Mucosa of stomach (tissue), 1 donor: ENCODE results near the gene ARSA.

Experiments used
- H3K27me3 ChIP-seq: one replicate; pipeline ENCODE4 v1.7.0; 2013; ENCODE audit warnings: mild to moderate bottlenecking, low read length; ENCODE audit not compliant: control insufficient read depth, insufficient read depth
- H3K36me3 ChIP-seq: one replicate; pipeline ENCODE4 v1.7.0; 2013; ENCODE audit warnings: low read length; ENCODE audit not compliant: control insufficient read depth, insufficient read depth
- H3K4me1 ChIP-seq: one replicate; pipeline ENCODE4 v1.7.0; 2013; ENCODE audit warnings: mild to moderate bottlenecking, low read length; ENCODE audit not compliant: control insufficient read depth, insufficient read depth
- H3K4me3 ChIP-seq: one replicate; pipeline ENCODE4 v1.7.0; 2013; ENCODE audit warnings: low read length
- H3K9ac ChIP-seq: one replicate; pipeline ENCODE4 v1.7.0; 2013; ENCODE audit warnings: mild to moderate bottlenecking, low read length, moderate library complexity
- H3K9me3 ChIP-seq: one replicate; pipeline ENCODE4 v1.7.0; 2013; ENCODE audit warnings: mild to moderate bottlenecking, low read length, moderate library complexity; ENCODE audit not compliant: control insufficient read depth
- donor health status: Pancreatic carcinoma.

The ARSA gene

DNA sequence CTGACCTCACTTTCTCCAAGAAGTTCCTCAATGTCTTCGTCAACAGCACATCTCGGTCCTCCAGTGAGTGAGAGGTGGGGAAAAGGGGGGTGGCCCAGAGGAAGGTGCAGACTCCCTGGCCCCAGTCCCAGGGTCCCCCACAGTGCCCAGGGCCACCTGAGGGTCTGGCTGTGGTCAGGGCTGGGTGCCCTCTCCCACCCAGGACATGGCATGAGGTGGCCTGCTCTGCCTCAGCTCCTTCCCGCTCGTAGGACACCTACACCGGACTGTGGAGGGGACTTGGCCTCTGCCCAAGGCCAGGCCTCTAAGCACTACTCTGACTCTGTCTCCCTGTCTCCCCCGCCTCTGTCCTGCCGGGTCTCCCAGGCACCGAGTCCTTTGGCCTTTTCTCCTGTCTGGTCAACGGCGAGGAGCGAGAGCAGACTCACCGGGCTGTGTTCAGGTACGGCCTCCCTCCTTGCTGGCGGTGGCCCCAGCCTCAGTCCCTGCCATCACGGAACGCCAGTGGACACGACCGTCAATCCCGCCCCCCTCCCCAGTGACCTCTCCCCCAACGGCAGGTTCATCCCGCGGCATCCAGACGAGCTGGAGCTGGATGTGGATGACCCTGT lies 22.8 kb downstream of the ARSA start:
- no peaks in the 10 kb centered on the region for H3K36me3 ChIP-seq
- H3K9ac ChIP-seq = no peak overlapping the region
- no peaks in the 10 kb centered on the region for H3K4me1 ChIP-seq
- no peaks in the 10 kb centered on the region for H3K9me3 ChIP-seq
- no peak overlapping the region for H3K4me3 ChIP-seq
- H3K27me3 ChIP-seq = peaks cover 47% of the 10 kb centered on the region

DNA sequence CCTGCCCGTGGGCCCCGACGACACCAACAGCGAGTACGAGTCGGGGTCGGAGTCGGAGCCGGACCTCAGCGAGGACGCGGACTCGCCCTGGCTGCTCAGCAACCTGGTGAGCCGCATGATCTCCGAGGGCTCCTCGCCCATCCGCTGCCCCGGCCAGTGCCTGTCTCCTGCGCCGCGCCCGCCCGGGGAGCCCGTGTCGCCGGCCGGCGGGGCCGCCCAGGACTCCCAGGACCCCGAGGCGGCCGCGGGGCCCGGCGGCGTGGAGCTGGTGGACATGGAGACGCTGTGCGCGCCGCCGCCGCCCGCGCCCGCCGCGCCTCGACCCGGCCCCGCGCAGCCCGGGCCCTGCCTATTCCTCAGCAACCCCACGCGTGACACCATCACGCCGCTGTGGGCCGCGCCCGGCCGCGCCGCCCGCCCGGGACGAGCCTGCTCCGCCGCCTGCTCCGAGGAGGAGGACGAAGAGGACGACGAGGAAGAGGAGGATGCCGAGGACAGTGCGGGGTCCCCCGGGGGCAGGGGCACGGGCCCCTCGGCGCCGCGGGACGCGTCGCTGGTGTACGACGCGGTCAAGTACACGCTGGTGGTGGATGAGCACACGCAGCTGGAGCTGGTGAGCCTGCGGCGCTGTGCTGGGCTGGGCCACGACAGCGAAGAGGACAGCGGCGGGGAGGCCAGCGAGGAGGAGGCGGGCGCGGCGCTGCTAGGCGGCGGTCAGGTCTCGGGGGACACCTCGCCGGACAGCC lies 23.5 kb downstream of the ARSA start:
- H3K27me3 ChIP-seq = peaks cover 49% of the 10 kb centered on the region
- peaks cover 3% of the 10 kb centered on the region for H3K4me1 ChIP-seq
- H3K9ac ChIP-seq = no peak overlapping the region
- no peak overlapping the region for H3K4me3 ChIP-seq
- H3K36me3 ChIP-seq = no peaks in the 10 kb centered on the region
- H3K9me3 ChIP-seq = no peaks in the 10 kb centered on the region

DNA sequence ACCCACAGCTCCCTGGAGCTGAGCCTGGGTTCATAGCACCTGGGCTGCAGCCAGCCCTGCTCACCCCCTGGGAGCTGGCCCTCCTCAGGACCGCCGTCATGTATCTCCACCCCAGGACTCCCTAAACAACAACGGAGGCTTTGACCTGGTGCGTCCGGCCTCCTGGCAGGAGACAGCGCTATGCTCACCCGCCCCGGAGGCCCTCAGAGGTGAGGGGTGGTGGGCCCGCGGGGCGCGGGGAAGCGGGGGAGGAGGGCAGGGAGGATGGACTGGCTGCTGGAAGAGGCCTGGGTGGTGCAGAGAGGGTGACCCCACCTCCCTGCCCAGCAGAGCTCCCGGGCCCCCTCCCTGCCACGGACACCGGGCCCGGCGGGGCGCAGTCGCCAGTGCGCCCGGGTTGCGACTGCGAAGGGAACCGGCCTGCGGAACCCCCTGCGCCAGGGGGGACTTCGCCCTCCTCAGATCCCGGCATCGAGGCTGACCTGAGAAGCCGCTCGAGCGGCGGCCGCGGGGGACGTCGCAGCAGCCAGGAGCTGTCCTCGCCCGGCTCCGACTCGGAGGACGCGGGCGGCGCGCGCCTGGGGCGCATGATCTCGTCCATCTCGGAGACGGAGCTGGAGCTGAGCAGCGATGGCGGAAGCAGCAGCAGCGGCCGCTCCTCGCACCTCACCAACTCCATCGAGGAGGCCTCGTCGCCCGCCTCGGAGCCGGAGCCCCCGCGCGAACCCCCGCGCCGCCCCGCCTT lies 24.3 kb downstream of the ARSA start:
- Histone ChIP-seq H3K27me3 (peaks cover 49% of the 10 kb centered on the region), H3K9me3 (no peaks in the 10 kb centered on the region), H3K4me1 (peaks cover 3% of the 10 kb centered on the region), H3K36me3 (no peaks in the 10 kb centered on the region), H3K9ac (no peak overlapping the region), H3K4me3 (no peak overlapping the region)

DNA sequence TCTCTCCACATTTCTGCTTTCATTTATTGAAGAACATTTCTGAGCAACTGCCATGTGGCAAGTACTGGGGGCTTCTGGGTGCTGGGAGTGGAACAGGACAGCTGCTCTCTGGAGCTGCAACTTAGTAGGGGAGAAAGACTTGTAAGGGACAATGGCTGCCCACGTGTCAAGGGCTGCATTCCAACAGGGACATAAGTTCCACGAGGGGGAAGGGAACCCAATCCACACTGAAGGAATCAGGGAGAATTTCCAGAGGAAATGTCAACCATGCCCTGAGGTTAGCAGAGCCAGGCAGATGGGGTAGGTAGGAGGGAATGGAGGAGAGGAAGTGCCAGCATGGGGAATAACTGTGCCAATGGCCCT lies 25.6 kb downstream of the ARSA start:
- no peaks in the 10 kb centered on the region for H3K36me3 ChIP-seq
- H3K27me3 ChIP-seq = peaks cover 49% of the 10 kb centered on the region
- H3K9ac ChIP-seq = no peak overlapping the region
- H3K9me3 ChIP-seq = no peaks in the 10 kb centered on the region
- H3K4me1 ChIP-seq = peaks cover 3% of the 10 kb centered on the region
- no peak overlapping the region for H3K4me3 ChIP-seq

DNA sequence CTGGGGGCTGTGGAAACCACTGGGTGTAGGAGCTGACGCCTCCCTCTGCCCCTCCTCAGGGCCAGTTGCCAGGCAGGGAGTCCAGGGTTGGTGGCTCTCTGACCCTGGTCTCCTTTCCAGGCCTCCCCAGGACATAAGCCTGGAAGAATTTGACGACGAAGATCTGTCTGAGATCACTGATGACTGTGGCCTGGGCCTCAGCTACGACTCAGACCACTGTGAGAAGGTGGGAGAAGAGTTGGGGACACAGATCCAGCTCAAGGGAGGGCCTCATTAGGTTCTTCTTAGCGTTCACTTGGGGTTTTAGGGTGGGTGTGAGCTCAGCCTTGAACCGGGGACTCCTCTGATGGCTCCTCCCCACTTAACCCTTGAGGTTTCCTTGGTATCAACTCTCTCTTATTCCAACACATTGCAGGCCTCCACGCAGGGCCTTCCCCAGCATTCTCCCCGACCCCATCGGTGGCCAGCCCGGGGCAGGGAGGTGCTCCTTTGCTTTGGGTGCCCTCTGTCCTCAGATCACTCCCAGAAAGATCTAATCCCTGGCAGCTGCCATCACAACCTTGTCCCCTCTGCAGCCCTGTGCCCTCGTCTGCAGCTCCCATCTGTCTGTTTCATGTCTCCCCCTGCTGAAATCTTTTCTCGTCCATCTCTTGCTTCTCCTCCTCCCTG lies 26.1 kb downstream of the ARSA start:
- Histone ChIP-seq H3K4me3 (no peak overlapping the region), H3K36me3 (no peaks in the 10 kb centered on the region), H3K4me1 (peaks cover 3% of the 10 kb centered on the region), H3K9ac (no peak overlapping the region), H3K27me3 (peaks cover 49% of the 10 kb centered on the region), H3K9me3 (no peaks in the 10 kb centered on the region)

DNA sequence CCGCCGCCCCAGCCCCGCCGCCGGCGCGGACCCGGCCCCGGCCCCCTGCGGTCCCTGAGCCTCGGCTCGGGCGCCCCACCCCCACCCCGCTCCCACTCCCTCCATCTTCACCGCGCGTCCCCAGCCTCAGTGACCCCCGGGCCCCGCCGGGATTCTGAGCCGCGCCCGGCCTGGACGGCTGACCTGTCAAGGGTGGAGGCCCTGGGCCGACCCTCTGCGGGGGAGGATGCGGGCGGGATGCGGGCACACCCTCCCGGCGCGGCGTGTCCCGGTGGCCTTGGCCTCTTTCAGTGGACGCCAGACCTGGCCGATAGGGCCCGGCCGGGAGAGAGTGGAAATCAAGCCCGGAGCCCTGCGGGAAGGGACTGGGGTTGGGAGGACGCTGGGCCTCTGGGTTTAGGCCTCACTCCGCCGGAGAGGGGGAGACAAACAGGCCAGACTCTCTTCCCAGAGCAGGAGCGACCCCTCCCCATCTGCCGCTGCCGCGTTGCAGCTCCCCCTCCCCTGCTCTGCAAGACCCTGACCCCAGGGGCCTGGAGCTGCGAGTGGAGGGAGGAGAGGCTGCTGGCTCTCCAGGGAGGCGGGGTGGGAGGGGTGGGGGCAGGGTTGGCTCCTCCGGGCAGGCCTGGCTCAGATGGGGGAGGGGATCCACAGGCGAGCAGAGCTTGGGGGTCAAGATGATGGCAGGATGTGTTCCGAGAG lies 26.8 kb downstream of the ARSA start:
- Histone ChIP-seq H3K4me1 (peaks cover 3% of the 10 kb centered on the region), H3K4me3 (no peak overlapping the region), H3K27me3 (peaks cover 45% of the 10 kb centered on the region), H3K9me3 (no peaks in the 10 kb centered on the region), H3K9ac (peak overlapping the region; percentile 22), H3K36me3 (no peaks in the 10 kb centered on the region)

DNA sequence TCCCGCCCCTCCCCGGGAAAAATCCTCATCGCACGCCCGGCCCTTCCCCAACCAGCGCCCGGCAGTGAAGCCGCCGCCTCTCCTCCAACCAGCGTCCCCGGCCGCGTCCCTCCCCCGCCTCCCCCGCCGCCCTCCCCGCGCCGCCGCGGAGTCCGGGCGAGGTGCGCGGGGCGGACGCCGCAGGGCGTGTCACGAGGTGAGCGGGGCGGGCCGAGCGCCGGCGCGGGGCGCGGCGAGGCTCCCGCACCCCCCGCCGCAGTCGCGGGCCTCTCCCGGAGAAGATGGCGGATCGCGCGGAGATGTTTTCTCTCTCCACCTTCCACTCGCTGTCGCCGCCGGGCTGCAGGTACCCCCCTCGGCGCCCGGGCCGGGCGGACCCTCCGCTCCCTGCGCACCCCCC lies 27.4 kb downstream of the ARSA start, which contains the start of gene MAPK8IP2:
TSS of gene MAPK8IP2 (plus strand) at position 256 of the 400 bp plus-strand sequence. CDS start at position 282, 26 bp downstream.
- Histone ChIP-seq H3K36me3 (no peaks in the 10 kb centered on the region), H3K4me3 (no peak within 1 kb of the TSS), H3K27me3 (peaks cover 40% of the 10 kb centered on the region), H3K9me3 (no peaks in the 10 kb centered on the region), H3K9ac (peak within 1 kb of the TSS; percentile 22), H3K4me1 (peaks cover 3% of the 10 kb centered on the region)

DNA sequence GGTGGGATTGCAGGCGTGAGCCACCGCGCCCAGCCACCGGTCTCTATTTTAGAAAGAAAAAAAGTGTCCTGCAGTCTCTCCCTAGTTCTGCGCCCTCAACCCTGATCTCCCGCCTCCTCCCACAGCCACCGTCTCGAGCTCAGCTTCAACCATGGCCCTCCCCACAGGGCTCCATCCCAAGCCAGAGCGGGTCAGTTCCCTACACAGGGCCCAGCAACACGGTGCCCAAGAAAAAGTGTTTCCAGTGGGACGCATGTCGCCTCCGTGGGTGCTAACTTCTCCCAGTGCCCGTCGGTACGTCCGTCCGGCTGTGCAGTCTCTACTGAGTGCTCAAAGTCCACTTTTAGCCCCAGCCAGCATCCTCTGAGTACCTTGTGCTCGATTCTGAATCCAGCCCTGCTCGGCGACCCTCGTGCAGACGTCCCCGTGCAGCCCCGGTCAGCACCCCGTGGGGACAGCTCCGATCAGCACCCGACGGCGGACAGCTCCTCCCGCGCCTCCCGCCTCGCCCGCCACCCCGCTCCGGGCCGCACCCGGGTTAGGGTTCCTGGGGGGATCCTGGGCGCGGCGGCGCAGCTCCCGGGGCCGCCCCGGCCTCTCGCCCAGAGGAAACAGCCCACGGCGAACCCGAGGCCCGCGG lies 28.0 kb downstream of the ARSA start:
- no peak overlapping the region for H3K4me3 ChIP-seq
- H3K27me3 ChIP-seq = peaks cover 39% of the 10 kb centered on the region
- H3K9ac ChIP-seq = no peak overlapping the region
- H3K4me1 ChIP-seq = peaks cover 3% of the 10 kb centered on the region
- H3K36me3 ChIP-seq = no peaks in the 10 kb centered on the region
- no peaks in the 10 kb centered on the region for H3K9me3 ChIP-seq

DNA sequence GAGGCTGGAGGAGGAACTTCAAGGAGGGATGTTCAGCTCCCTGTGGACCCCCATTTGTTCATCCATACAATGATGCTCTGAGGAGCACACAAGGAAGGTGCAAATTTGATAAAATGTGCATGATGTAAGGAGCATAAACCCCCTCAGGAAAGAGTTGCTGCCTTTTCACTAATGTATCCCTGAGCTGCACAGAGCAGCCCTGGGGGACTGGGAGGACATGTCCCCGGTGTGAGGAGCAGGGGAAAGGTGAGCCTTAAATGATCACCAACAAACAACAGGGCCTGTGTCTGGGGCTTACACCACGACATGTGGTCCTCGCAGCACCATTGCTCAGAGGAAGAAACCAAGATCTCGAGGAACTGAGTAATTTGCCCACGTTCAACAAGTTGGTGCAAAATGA lies 30.9 kb downstream of the ARSA start:
- Histone ChIP-seq H3K36me3 (no peaks in the 10 kb centered on the region), H3K9ac (no peak overlapping the region), H3K4me1 (peaks cover 3% of the 10 kb centered on the region), H3K27me3 (peaks cover 15% of the 10 kb centered on the region), H3K4me3 (no peak overlapping the region), H3K9me3 (no peaks in the 10 kb centered on the region)

DNA sequence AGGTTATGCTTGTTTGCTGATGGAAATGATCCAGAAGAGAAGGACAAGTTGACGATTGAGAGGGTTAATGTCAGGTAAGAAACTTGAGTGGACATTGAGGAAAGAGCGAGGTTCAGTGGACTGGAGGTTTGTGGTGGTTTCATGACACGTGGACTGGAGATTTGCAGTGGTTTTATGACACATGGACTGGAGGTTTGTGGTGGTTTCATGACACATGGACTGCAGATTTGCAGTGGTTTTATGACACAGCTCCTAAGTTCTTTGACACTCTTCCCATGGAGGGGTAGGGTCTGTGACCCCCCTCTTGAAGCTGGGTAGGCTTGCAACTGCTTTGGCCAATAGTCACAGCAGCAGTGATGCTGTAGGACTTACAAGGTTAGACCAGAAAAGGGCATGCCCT lies 32.8 kb downstream of the ARSA start:
- H3K27me3 ChIP-seq = peaks cover 5% of the 10 kb centered on the region
- no peak overlapping the region for H3K4me3 ChIP-seq
- no peaks in the 10 kb centered on the region for H3K9me3 ChIP-seq
- H3K36me3 ChIP-seq = no peaks in the 10 kb centered on the region
- no peak overlapping the region for H3K9ac ChIP-seq
- peaks cover 3% of the 10 kb centered on the region for H3K4me1 ChIP-seq

DNA sequence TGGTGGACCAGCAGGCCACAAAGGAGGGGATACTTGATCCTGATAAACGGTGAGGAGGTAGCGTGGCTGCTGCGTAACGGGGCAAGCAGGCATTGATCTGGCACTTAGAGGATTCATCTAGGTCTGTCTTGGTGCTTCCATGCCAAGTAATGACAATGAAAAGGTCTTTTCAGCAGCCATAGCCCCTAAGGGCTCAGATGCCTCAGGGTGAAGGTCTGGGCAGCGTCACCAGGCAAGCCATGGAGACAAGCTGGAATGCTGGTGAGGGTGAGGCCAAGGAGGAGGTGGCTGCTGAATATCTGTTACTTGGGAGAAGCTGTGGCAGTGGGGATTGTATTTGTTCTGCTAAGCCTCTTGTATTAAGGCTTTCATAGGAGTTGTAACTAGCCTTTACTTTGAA lies 40.5 kb downstream of the ARSA start:
- no peak overlapping the region for H3K4me3 ChIP-seq
- H3K9me3 ChIP-seq = no peaks in the 10 kb centered on the region
- peaks cover 6% of the 10 kb centered on the region for H3K4me1 ChIP-seq
- no peak overlapping the region for H3K9ac ChIP-seq
- H3K36me3 ChIP-seq = no peaks in the 10 kb centered on the region
- H3K27me3 ChIP-seq = no peaks in the 10 kb centered on the region
